ENCODE results near the gene ICAM1.
A peak's percentile ranks its signal among the peaks of the same experiment; 100 is the strongest.

ICAM1 gene

GRCh38 chr19:10295305-10295846 lies 24.5 kb downstream of the ICAM1 start:
- DNase-seq, result peak; percentile 55

DNA sequence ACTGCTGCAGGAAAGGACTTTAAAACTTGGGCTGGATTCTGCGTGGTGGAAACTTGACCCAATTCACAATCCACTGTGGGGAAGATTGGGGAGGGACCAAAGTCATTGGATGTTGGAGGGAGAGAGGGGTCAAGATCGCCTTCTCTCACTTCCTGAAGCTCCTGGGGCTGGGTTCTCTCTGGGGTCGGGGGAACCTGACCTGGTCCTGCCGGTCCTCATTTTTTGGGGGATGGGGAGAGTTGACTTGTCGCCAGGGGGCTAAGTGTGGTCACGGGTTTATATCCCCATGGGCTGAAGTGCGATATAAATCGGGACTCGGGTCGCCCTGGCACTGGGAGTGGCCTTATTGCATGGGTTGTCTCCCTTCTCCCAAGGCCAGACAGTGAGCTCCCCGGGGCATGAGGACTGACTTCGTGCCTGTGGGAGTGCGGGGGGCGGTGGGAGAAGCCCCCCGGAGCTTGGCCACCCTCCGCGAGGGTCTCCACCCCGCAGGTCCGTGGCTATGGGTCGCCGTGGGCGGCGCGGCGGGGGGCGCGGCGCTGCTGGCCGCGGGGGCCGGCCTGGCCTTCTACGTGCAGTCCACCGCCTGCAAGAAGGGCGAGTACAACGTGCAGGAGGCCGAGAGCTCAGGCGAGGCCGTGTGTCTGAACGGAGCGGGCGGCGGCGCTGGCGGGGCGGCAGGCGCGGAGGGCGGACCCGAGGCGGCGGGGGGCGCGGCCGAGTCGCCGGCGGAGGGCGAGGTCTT lies 25.1 kb downstream of the ICAM1 start:
- DNase-seq, result no peak

DNA sequence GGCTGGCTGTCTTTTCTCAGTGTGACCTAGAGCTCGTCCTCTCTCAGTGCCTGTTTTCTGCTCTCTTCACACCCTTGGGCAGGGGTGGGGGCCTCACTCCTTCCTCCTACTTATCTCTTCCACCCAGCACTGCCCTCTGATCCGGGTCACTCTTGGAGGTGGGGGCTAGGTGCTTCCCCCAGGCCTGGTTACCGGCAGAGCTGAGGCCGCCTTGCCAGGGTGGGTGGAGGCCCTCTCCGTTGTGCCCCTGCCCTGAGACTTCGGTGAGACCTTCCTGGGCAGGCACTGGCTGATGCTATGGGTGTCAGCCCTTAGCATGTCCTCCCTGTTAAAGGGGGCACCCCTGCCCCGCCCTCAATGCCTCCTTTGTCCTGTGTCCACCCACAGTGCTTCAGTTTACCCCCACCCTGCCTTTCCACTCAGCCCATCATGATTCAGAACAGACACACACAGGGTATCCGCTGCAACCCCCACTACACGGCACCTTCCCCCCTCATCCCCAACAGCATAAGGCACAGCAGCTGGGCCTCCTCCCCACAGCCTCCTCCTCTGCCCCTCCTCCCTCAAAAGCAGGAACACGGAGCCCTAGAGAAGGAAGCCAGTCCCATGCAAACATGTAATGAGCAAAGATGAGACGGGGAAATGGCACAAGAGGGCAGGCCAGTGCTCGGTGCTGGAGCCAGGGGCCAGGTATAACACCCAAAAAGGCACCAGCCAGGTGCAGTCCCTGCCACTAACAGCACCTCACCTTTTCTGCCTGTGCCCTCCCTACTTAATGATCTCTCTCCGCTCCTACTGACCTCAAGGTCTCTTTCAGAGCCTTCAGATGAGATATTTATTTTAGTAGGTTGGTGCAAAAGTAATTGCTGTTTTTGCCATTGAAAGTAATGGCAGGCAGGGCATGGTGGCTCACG lies 28.9 kb downstream of the ICAM1 start:
- no peak for DNase-seq

GRCh38 chr19:10305139-10305806 lies 34.4 kb downstream of the ICAM1 start:
- DNase-seq, result no peak

DNA sequence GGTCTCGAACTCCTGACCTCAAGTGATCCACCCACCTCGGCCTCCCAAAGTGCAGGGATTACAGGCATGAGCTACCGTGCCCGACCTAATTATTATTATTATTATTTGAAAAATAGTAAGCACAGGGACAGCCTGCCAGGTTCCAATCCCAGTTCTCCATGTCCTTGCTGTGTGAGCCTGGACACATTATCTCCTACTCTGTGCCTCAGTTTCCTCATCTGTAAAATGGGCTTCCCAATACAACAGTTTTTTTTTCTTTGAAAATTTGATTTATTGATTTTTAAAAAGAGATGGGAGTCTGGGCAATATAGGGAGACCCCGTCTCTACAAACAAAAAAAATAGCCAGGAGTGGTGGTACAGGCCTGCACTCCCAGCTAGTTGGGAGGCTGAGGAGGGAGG lies 35.4 kb downstream of the ICAM1 start:
- DNase-seq, result no peak

GRCh38 chr19:10309423-10309822 lies 38.5 kb downstream of the ICAM1 start, which contains the start of gene ZGLP1:
Gene ZGLP1 (minus strand): TSS chr19:10309815.
- no peak for DNase-seq

DNA sequence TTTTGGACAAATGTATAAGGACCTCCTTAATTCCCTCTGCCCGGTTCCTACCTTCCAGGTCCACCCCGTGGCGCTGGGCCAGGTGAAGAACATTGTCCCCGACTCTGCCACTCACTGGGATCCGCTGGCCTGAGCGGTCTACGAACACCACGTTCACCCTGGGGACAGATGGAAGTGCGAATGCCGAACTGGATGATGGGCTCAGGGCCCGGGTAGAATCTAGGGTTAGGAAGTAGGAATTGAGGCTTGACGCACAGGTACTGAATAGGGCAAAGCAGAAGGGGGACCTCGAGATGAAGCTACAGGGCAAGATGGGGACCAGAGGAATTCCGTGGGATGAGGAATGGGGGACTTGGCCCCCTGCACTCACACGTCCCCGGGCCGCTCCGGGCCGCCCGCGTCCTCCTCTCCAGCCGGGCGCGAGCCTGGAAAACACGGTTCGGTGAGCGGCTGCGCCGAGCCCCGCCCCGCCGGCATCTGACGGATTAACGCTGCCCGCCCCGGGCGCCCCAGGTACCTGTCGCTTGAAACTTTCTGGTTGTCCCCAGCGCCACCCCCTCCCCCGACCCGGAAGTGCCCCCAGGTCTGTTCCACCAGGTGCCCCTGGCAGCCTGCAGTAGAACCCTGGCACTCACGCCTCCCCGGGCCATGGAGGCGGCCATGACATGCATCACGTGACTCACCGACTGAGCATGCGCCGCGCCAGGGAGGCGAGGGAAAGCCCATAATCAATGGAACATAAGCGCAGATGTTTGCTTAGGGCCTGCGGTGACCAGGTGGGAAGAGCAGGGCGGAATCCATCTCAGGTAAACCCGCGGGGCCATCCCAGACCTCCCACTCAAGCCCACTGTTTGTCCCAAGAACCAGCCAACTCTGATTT lies 44.7 kb downstream of the ICAM1 start, which contains the start of gene FDX2:
TSS of gene FDX2 (minus strand) at position 681 of the 880 bp plus-strand sequence. CDS start at position 662, 19 bp downstream.
- DNase-seq, result peak; percentile 93

- DNase-seq, result no peak
These were observed 45.5 kb downstream of the ICAM1 start for GRCh38 chr19:10316229-10317044.

DNA sequence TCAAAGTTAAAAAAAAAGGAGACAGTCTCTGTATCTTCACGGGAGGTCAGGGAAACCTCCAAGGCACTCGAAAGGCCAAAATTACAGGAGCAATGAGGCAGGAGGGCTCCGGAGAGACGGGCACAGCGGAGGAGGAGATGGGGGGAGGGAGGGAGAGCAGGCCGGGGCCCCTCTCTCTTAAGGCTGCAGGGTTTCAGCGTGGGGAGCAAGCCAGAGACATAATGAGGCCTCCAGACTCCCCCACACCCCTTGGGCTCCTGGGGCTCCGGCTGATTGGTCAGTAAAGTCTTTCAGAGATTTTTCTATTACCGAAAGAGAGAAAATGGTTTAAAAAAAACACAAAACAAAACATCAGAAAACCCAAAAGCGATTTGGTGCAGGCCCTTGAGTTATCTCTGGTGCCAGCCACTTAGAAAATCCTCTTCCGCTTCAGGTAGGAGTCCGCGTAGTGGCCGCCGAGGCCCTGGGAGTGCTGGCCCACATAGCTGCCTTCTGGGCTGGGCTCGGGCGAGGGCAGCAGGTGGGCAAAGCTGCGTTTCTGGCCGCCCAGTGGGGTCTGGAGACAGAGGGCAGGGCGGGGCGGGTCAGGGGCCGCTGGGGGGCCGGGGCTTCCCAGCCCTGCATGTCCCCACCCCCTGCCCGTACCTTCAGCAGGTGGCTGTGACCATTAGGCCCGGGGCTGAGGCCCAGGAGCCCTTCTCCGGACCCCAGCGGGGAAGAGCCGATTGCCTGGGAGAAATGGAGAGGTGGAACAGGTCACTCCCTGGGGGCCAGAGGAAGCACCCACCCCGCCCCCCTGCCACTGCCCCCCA lies 46.3 kb downstream of the ICAM1 start:
- no peak for DNase-seq

DNA sequence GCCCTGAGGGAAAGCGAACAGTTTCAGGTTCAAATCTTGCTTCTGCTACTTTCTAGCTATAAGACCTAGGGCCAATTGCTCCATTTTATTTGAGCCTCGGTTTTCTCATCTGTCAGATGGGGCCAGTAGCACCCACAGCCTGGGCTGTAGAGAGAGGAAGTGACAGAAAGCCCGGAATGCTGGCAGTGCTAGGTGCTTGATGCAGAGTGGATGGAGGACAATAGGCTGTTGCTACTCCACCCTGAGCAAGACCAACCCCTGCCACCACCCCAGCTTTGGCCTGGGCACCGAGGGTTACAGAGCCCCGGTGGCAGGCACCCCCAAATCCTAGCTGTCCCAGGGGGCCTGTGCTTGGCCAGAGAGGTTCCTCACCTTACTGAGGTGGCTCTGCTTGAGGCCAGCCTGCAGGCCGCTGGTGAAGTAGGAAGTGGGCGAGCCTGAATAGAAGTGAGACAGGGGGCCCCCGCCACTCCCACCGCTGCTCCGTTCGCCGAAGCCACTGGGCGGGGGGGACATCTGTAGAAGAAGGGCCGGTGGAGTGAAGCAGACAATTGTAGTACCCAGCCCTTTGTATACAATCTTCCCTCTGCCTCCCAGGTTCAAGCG lies 47.0 kb downstream of the ICAM1 start:
- no peak for DNase-seq

- DNase-seq, result no peak
These were observed 48.1 kb downstream of the ICAM1 start for GRCh38 chr19:10318807-10319682.

- DNase-seq, result no peak
These were observed 49.9 kb downstream of the ICAM1 start for GRCh38 chr19:10320602-10321416.

DNA sequence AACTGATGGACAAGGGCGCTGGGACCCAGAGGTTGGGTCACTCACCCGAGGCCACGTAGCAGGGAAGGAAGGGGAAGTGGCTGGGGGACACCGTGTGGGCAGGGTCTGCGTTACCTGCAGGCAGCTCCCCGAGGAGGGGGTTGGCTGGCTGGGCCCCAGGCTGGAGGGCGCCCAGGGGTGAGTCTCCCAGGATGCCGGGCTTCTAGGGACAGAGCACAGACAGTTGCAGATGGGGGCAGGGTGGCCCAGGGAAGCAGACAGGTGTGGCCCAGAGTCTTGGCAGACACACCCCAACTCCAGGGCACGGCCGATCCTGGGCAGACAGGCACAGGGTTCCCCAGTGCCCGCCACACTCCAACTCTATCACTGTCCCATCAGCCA lies 50.5 kb downstream of the ICAM1 start:
- no peak for DNase-seq

- no peak for DNase-seq
These were observed 51.2 kb downstream of the ICAM1 start for GRCh38 chr19:10321874-10322835.

DNA sequence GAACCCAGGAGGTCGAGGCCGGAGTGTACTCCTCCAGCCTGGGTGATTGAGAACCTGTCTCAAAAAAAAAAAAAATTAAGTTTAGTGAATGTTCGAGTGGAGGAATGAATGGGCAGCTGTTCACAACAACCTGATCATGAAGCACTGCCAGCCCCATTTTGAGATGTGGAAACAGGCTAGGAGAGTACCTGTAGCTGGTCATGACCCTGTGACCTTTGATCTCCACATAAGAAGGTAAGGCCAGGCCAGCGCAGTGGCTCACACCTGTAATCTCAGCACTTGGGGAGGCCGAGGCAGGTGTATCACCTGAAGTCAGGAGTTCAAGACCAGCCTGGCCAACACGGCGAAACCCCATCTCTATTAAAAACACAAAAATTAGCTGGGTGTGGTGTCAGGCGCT lies 54.8 kb downstream of the ICAM1 start:
- no peak for DNase-seq

- no peak for DNase-seq
These were observed 56.9 kb downstream of the ICAM1 start for GRCh38 chr19:10327793-10328192.

Measured in effector CD4-positive, alpha-beta T cell (primary cell).